Renal pelvis (tissue), 12 donors: ENCODE data around the gene TOPBP1. TPM values are rescaled to one million over a fixed set of nuclear protein-coding genes. Genes with fewer than 3 reads are reported as not detected.
"Not testable (repeated sequence)": the region's sequence is repeated elsewhere in the genome, so short reads cannot be mapped to it uniquely, and the experiment has no call there.

ENCODE experiments used
- DNase-seq: peaks from one replicate; pipeline ENCODE4 v3.0.0-alpha.2; 2013
- long read RNA-seq, 16 experiments: transcript quantifications; one replicate each; lab custom pipeline, GENCODE V29; 2026
- polyA plus RNA-seq, 3 donors: library from polyadenylated mRNA; unstranded; fragments of 120-200 nt; gene quantifications; one replicate each; pipeline ENCODE4 v1.2.1, GENCODE V29; 2013; ENCODE audit not compliant: insufficient read length in 3 of 3

Gene TOPBP1
- 10 to 100 TPM; 40.2 to 45.7 (median 42.0) TPM for polyA plus RNA-seq
- long read RNA-seq, donor 1, full-length matches to known transcripts: 1 of 1 reads
- long read RNA-seq, donor 1, partial matches to known transcripts: 0 of 1 reads
- long read RNA-seq, donor 1, other reads (novel, unspliced or antisense): 0 of 1 reads
- long read RNA-seq, donor 2, partial matches to known transcripts: 6 of 6 reads
- long read RNA-seq, donor 2, other reads (novel, unspliced or antisense): 0 of 6 reads
- long read RNA-seq, donor 3: 0 reads
- long read RNA-seq, donor 4, full-length matches to known transcripts: 2 of 2 reads
- long read RNA-seq, donor 4, partial matches to known transcripts: 0 of 2 reads
- long read RNA-seq, donor 4, other reads (novel, unspliced or antisense): 0 of 2 reads
- long read RNA-seq, donor 5, partial matches to known transcripts: 7 of 7 reads
- long read RNA-seq, donor 5, other reads (novel, unspliced or antisense): 0 of 7 reads
- long read RNA-seq, donor 6, full-length matches to known transcripts: 2 of 2 reads
- long read RNA-seq, donor 6, partial matches to known transcripts: 0 of 2 reads
- long read RNA-seq, donor 6, other reads (novel, unspliced or antisense): 0 of 2 reads
- long read RNA-seq, donor 7, partial matches to known transcripts: 10 of 10 reads
- long read RNA-seq, donor 7, other reads (novel, unspliced or antisense): 0 of 10 reads
- long read RNA-seq, donor 8: 0 reads
- long read RNA-seq, donor 9, full-length matches to known transcripts: 1 of 27 reads
- long read RNA-seq, donor 9, partial matches to known transcripts: 26 of 27 reads
- long read RNA-seq, donor 9, other reads (novel, unspliced or antisense): 0 of 27 reads
- long read RNA-seq, donor 10, partial matches to known transcripts: 26 of 26 reads
- long read RNA-seq, donor 10, other reads (novel, unspliced or antisense): 0 of 26 reads
- long read RNA-seq, donor 11, full-length matches to known transcripts: 2 of 8 reads
- long read RNA-seq, donor 11, partial matches to known transcripts: 6 of 8 reads
- long read RNA-seq, donor 11, other reads (novel, unspliced or antisense): 0 of 8 reads
- long read RNA-seq, donor 12, full-length matches to known transcripts: 2 of 25 reads
- long read RNA-seq, donor 12, partial matches to known transcripts: 23 of 25 reads
- long read RNA-seq, donor 12, other reads (novel, unspliced or antisense): 0 of 25 reads
- long read RNA-seq, donor 13, partial matches to known transcripts: 0 of 1 reads
- long read RNA-seq, donor 13, other reads (novel, unspliced or antisense): 0 of 1 reads
- long read RNA-seq, donor 14: 0 reads
- long read RNA-seq, donor 15, full-length matches to known transcripts: 3 of 11 reads
- long read RNA-seq, donor 15, partial matches to known transcripts: 8 of 11 reads
- long read RNA-seq, donor 15, other reads (novel, unspliced or antisense): 0 of 11 reads
- long read RNA-seq, donor 16, full-length matches to known transcripts: 1 of 10 reads
- long read RNA-seq, donor 16, partial matches to known transcripts: 9 of 10 reads
- long read RNA-seq, donor 16, other reads (novel, unspliced or antisense): 0 of 10 reads

GRCh38 chr3:133661454-133662277 lies at the start of gene TOPBP1:
Gene TOPBP1, minus strand, starts transcription at chr3:133661941. Its CDS starts 814 bp downstream, at chr3:133661127.
- DNase-seq: peak; percentile 87

GRCh38 chr3:133711013-133711412 lies 49.3 kb upstream of the TOPBP1 start:
- DNase-seq: no peak

GRCh38 chr3:133709139-133709750 lies 47.5 kb upstream of the TOPBP1 start:
- DNase-seq: no peak

GRCh38 chr3:133706033-133706432 lies 44.3 kb upstream of the TOPBP1 start:
- DNase-seq: no peak

- DNase-seq: no peak
These were observed 42.2 kb upstream of the TOPBP1 start for GRCh38 chr3:133703915-133704314.

- no peak for DNase-seq
These were observed 40.0 kb upstream of the TOPBP1 start for GRCh38 chr3:133701435-133702358.

- DNase-seq: no peak
These were observed 38.6 kb upstream of the TOPBP1 start for GRCh38 chr3:133700351-133700750.

GRCh38 chr3:133699903-133700302 lies 38.2 kb upstream of the TOPBP1 start:
- no peak for DNase-seq

- no peak for DNase-seq
These were observed 37.7 kb upstream of the TOPBP1 start for GRCh38 chr3:133699467-133699866.

- DNase-seq: no peak
These were observed 36.2 kb upstream of the TOPBP1 start for GRCh38 chr3:133697960-133698359.

- no peak for DNase-seq
These were observed 33.9 kb upstream of the TOPBP1 start for GRCh38 chr3:133695560-133696171.

DNA sequence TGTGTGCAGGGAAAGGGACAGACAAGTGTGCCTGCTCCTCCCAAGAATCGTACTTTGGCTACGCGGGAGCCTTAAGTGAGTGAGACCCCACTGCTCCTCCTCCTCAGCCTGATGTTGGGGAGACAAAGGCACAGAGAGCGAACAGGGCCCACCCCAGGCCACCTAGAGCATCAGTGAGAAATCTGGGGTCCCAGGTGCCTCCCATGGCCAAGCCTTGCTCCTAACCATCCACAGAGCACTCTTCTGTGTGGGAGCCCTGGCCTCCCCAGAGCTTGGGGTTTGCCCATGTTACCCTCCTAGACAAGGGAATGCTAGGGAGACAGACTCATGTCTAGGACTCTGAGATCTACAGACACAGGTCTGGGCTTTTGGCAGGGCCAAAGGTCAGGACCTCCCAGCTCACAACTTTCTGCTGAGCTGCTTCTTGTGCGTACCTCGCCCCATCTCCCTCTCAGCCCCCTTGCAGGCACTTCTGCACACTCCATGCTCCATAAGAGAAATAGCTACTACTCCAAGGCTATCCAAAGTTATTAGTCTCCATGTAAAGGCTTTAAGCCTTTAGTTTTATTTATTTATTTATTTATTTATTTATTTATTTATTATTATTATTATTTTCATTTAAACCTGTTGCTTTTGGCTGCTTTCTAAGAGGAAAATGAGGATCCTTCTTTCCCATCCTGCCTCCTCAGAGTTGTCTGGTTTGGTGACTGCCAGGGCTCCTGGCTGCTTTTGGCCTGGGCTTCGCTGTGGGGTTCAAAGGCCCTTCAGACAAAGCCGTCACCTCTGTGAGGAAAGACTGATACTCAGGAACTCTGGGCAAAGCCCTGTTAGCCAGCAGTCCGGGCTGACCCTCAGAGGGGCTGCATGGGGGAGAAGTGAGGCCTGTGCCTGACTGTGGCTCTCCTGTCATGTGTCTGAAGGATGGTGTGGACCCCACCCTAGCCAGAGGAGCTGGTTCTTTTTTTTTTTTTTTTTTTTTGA lies 32.8 kb upstream of the TOPBP1 start:
- DNase-seq: no peak

GRCh38 chr3:133693821-133694220 lies 32.1 kb upstream of the TOPBP1 start:
- DNase-seq: no peak

- DNase-seq: no peak
These were observed 31.0 kb upstream of the TOPBP1 start for GRCh38 chr3:133692759-133693158.

DNA sequence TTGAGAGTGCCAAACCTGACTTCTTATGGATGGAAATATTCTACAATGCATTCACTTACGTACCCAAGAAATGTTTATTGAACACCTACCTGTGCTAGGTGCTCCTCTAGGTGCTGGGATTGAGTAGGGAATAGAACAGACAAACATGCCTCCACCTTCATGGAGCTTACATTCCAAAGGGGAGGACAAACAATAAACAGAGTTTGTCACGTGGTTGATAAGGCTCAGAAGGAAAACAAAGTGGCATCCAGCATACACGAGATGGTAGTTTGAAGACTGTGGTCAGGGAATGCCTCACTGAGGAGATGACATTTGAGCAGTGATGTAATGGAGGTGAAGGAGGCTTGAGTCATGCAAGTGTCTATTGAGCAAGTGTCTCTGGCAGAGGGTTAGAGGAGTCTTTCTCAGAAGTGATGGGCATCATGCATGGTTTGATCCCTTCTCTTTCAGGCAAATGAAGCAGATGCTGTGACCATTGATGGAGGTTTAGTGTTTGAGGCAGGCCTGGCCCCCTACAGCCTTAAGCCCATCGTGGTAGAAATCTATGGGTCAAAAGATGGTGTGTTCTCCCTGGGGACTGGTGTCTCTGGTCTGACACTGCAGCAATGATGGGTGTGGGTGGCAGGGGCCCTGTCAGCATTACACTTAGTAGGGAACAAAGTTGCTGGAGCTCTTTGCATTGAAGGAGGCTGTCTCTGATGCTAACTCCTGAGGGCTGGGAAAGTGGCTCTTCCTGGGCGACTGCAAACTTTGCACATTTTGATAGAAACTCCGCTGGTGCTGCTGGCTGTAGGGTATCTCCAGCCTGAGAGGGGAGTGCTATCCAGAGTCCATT lies 29.7 kb upstream of the TOPBP1 start:
- no peak for DNase-seq

GRCh38 chr3:133677993-133678392 lies 16.3 kb upstream of the TOPBP1 start:
- DNase-seq: not testable (repeated sequence)
